ENCODE data around the gene SERTM2.

Gene SERTM2

GRCh38 chrX:111511477-111511876, at the start of gene SERTM2:
SERTM2 (plus strand) TSS chrX:111511645; CDS start chrX:111518858, 7,213 bp downstream.
- H3K4me3 Mint-ChIP-seq, result no peak within 1 kb of the TSS
- peak; percentile 60 for ATAC-seq
- H3K27me3 Mint-ChIP-seq, result peaks cover 11% of the 10 kb centered on the region

GRCh38 chrX:111465669-111466068, 45.8 kb upstream of the SERTM2 start:
- no peaks in the 10 kb centered on the region for H3K4me1 Mint-ChIP-seq
- no peaks in the 10 kb centered on the region for H3K36me3 Mint-ChIP-seq
- H3K27ac Mint-ChIP-seq, result no peak overlapping the region
- no peak for ATAC-seq
- H3K27me3 Mint-ChIP-seq, result no peaks in the 10 kb centered on the region
- H3K9me3 Mint-ChIP-seq, result peaks cover 2% of the 10 kb centered on the region
- H3K4me3 Mint-ChIP-seq, result no peak overlapping the region

More at GRCh38 chrX:111511477-111511876, at the start of gene SERTM2:
- Mint-ChIP-seq H3K4me1 (no peaks in the 10 kb centered on the region), H3K27ac (no peak within 1 kb of the TSS), H3K9me3 (no peaks in the 10 kb centered on the region), H3K36me3 (no peaks in the 10 kb centered on the region)

- H3K27ac Mint-ChIP-seq, result no peak overlapping the region
- H3K4me1 Mint-ChIP-seq, result no peaks in the 10 kb centered on the region
- H3K27me3 Mint-ChIP-seq, result no peaks in the 10 kb centered on the region
- H3K36me3 Mint-ChIP-seq, result no peaks in the 10 kb centered on the region
- no peak overlapping the region for H3K4me3 Mint-ChIP-seq
- no peak for ATAC-seq
- H3K9me3 Mint-ChIP-seq, result peaks cover 10% of the 10 kb centered on the region
Observed at GRCh38 chrX:111467896-111468295, 43.5 kb upstream of the SERTM2 start.

- Mint-ChIP-seq H3K4me1 (no peaks in the 10 kb centered on the region), H3K27me3 (no peaks in the 10 kb centered on the region), H3K36me3 (no peaks in the 10 kb centered on the region), H3K4me3 (no peak overlapping the region), H3K9me3 (peaks cover 10% of the 10 kb centered on the region), H3K27ac (no peak overlapping the region)
- no peak for ATAC-seq
Observed at GRCh38 chrX:111470681-111471403, 40.6 kb upstream of the SERTM2 start.

GRCh38 chrX:111481896-111482295, 29.5 kb upstream of the SERTM2 start:
- H3K36me3 Mint-ChIP-seq, result no peaks in the 10 kb centered on the region
- no peak overlapping the region for H3K4me3 Mint-ChIP-seq
- no peaks in the 10 kb centered on the region for H3K27me3 Mint-ChIP-seq
- H3K27ac Mint-ChIP-seq, result no peak overlapping the region
- no peak for ATAC-seq
- H3K4me1 Mint-ChIP-seq, result no peaks in the 10 kb centered on the region
- no peaks in the 10 kb centered on the region for H3K9me3 Mint-ChIP-seq

- Mint-ChIP-seq H3K27me3 (no peaks in the 10 kb centered on the region), H3K9me3 (no peaks in the 10 kb centered on the region), H3K4me3 (no peak overlapping the region), H3K27ac (no peak overlapping the region), H3K4me1 (no peaks in the 10 kb centered on the region), H3K36me3 (no peaks in the 10 kb centered on the region)
- ATAC-seq, result no peak
Observed at GRCh38 chrX:111483135-111483534, 28.3 kb upstream of the SERTM2 start.

- no peak for ATAC-seq
- no peaks in the 10 kb centered on the region for H3K36me3 Mint-ChIP-seq
- H3K27me3 Mint-ChIP-seq, result no peaks in the 10 kb centered on the region
- H3K9me3 Mint-ChIP-seq, result no peaks in the 10 kb centered on the region
- no peaks in the 10 kb centered on the region for H3K4me1 Mint-ChIP-seq
- H3K27ac Mint-ChIP-seq, result no peak overlapping the region
- no peak overlapping the region for H3K4me3 Mint-ChIP-seq
Observed at GRCh38 chrX:111483881-111484280, 27.6 kb upstream of the SERTM2 start.

- Mint-ChIP-seq H3K9me3 (no peaks in the 10 kb centered on the region), H3K4me1 (no peaks in the 10 kb centered on the region), H3K27ac (no peak overlapping the region), H3K4me3 (no peak overlapping the region), H3K27me3 (no peaks in the 10 kb centered on the region), H3K36me3 (no peaks in the 10 kb centered on the region)
- no peak for ATAC-seq
Observed at GRCh38 chrX:111490688-111491087, 20.8 kb upstream of the SERTM2 start.

- ATAC-seq, result no peak
- Mint-ChIP-seq H3K9me3 (no peaks in the 10 kb centered on the region), H3K36me3 (no peaks in the 10 kb centered on the region), H3K4me1 (no peaks in the 10 kb centered on the region), H3K27me3 (no peaks in the 10 kb centered on the region), H3K27ac (no peak overlapping the region), H3K4me3 (no peak overlapping the region)
Observed at GRCh38 chrX:111492085-111492484, 19.4 kb upstream of the SERTM2 start.

GRCh38 chrX:111498538-111499103, 12.8 kb upstream of the SERTM2 start:
- H3K27ac Mint-ChIP-seq, result no peak overlapping the region
- H3K27me3 Mint-ChIP-seq, result no peaks in the 10 kb centered on the region
- H3K9me3 Mint-ChIP-seq, result no peaks in the 10 kb centered on the region
- no peak for ATAC-seq
- H3K4me3 Mint-ChIP-seq, result no peak overlapping the region
- no peaks in the 10 kb centered on the region for H3K36me3 Mint-ChIP-seq
- H3K4me1 Mint-ChIP-seq, result no peaks in the 10 kb centered on the region

- no peak overlapping the region for H3K27ac Mint-ChIP-seq
- H3K4me3 Mint-ChIP-seq, result no peak overlapping the region
- H3K4me1 Mint-ChIP-seq, result peaks cover 5% of the 10 kb centered on the region
- no peaks in the 10 kb centered on the region for H3K27me3 Mint-ChIP-seq
- H3K9me3 Mint-ChIP-seq, result no peaks in the 10 kb centered on the region
- no peaks in the 10 kb centered on the region for H3K36me3 Mint-ChIP-seq
- no peak for ATAC-seq
Observed at GRCh38 chrX:111503485-111503993, 7.9 kb upstream of the SERTM2 start.

GRCh38 chrX:111504941-111505340, 6.5 kb upstream of the SERTM2 start:
- peaks cover 5% of the 10 kb centered on the region for H3K4me1 Mint-ChIP-seq
- no peaks in the 10 kb centered on the region for H3K27me3 Mint-ChIP-seq
- H3K4me3 Mint-ChIP-seq, result no peak overlapping the region
- H3K36me3 Mint-ChIP-seq, result no peaks in the 10 kb centered on the region
- H3K9me3 Mint-ChIP-seq, result no peaks in the 10 kb centered on the region
- no peak overlapping the region for H3K27ac Mint-ChIP-seq
- ATAC-seq, result no peak

- no peaks in the 10 kb centered on the region for H3K27me3 Mint-ChIP-seq
Observed at GRCh38 chrX:111505783-111506182, 5.7 kb upstream of the SERTM2 start.

GRCh38 chrX:111506826-111507225, 4.6 kb upstream of the SERTM2 start:
- no peaks in the 10 kb centered on the region for H3K9me3 Mint-ChIP-seq
- H3K27ac Mint-ChIP-seq, result no peak overlapping the region
- H3K36me3 Mint-ChIP-seq, result no peaks in the 10 kb centered on the region
- peaks cover 5% of the 10 kb centered on the region for H3K4me1 Mint-ChIP-seq
- H3K4me3 Mint-ChIP-seq, result no peak overlapping the region
- ATAC-seq, result no peak
- no peaks in the 10 kb centered on the region for H3K27me3 Mint-ChIP-seq

More at GRCh38 chrX:111505783-111506182, 5.7 kb upstream of the SERTM2 start:
- no peak overlapping the region for H3K4me3 Mint-ChIP-seq
- no peak for ATAC-seq
- H3K36me3 Mint-ChIP-seq, result no peaks in the 10 kb centered on the region
- peaks cover 5% of the 10 kb centered on the region for H3K4me1 Mint-ChIP-seq
- H3K9me3 Mint-ChIP-seq, result no peaks in the 10 kb centered on the region
- H3K27ac Mint-ChIP-seq, result no peak overlapping the region

- peaks cover 4% of the 10 kb centered on the region for H3K27me3 Mint-ChIP-seq
- H3K9me3 Mint-ChIP-seq, result no peaks in the 10 kb centered on the region
- no peak overlapping the region for H3K27ac Mint-ChIP-seq
- no peak overlapping the region for H3K4me3 Mint-ChIP-seq
- no peak for ATAC-seq
- no peaks in the 10 kb centered on the region for H3K36me3 Mint-ChIP-seq
- peaks cover 5% of the 10 kb centered on the region for H3K4me1 Mint-ChIP-seq
Observed at GRCh38 chrX:111507933-111508332, 3.5 kb upstream of the SERTM2 start.

GRCh38 chrX:111515298-111515697, 3.9 kb downstream of the SERTM2 start:
- Mint-ChIP-seq H3K27ac (no peak overlapping the region), H3K4me1 (no peaks in the 10 kb centered on the region), H3K27me3 (peaks cover 11% of the 10 kb centered on the region)

More at GRCh38 chrX:111515298-111515697, 3.9 kb downstream of the SERTM2 start:
- Mint-ChIP-seq H3K36me3 (no peaks in the 10 kb centered on the region), H3K9me3 (no peaks in the 10 kb centered on the region), H3K4me3 (no peak overlapping the region)
- no peak for ATAC-seq

Data from stimulated activated memory B cell treated with anti-CD40 and anti-IgM and Interleukin-4, amounts not matched to agents 10 μg/mL and 1 μg/mL and 100 μg/mL, for 72 hours (primary cell).